GM12874 (cell line): ENCODE measurements around the gene MEIOC.

Experiments
- CTCF ChIP-seq: IDR thresholded peaks from 2 replicates; pipeline ENCODE4 v1.5.1; 2011; ENCODE audit warnings: low read depth, mild to moderate bottlenecking, control low read depth, low read length, moderate library complexity; ENCODE audit not compliant: insufficient read depth

MEIOC gene

GRCh38 chr17:44623070-44623725, 33.1 kb upstream of the MEIOC start:
- no peak for TF ChIP-seq CTCF

- TF ChIP-seq CTCF = no peak
These were observed 28.6 kb upstream of the MEIOC start for GRCh38 chr17:44627513-44628242.

GRCh38 chr17:44628243-44629188, 27.8 kb upstream of the MEIOC start:
- TF ChIP-seq CTCF = no peak

GRCh38 chr17:44629314-44629713, 27.0 kb upstream of the MEIOC start:
- TF ChIP-seq CTCF = no peak

- TF ChIP-seq CTCF = no peak
These were observed 25.6 kb upstream of the MEIOC start for GRCh38 chr17:44630703-44631102.

GRCh38 chr17:44633998-44634397, 22.3 kb upstream of the MEIOC start:
- no peak for TF ChIP-seq CTCF

GRCh38 chr17:44636562-44636961, 19.7 kb upstream of the MEIOC start:
- TF ChIP-seq CTCF = no peak
